Central memory CD8-positive, alpha-beta T cell (primary cell): Measurements from ENCODE around the gene JAK3.

Experiments used
- ATAC-seq: fragments of 150-1000 bp; cut with Tn5 transposase; replicated peaks from 2 replicates; pipeline ENCODE4 v1.10.0; 2022; ENCODE audit warnings: mild to moderate bottlenecking, moderate FRiP score, moderate number of reproducible peaks; ENCODE audit not compliant: poor library complexity, severe bottlenecking; ENCODE audit errors: extremely low read depth
- DNase-seq, 2 donors: peaks; one replicate each; pipeline ENCODE4 v3.0.0; 2021; ENCODE audit warnings: low spot score in 2 of 2
- H3K27ac Mint-ChIP-seq: one replicate; pipeline ENCODE4 v1.8.0; 2022; ENCODE audit warnings: low read depth, mild to moderate bottlenecking, moderate library complexity, mixed read lengths
- H3K27me3 Mint-ChIP-seq: one replicate; pipeline ENCODE4 v1.8.0; 2022; ENCODE audit warnings: mixed read lengths
- H3K36me3 Mint-ChIP-seq: one replicate; pipeline ENCODE4 v1.8.0; 2022; ENCODE audit warnings: mild to moderate bottlenecking, moderate library complexity, mixed read lengths; ENCODE audit not compliant: insufficient read depth
- H3K4me1 Mint-ChIP-seq: one replicate; pipeline ENCODE4 v1.8.0; 2022; ENCODE audit warnings: mixed read lengths
- H3K4me3 Mint-ChIP-seq: one replicate; pipeline ENCODE4 v1.8.0; 2022; ENCODE audit warnings: mild to moderate bottlenecking, moderate library complexity, mixed read lengths
- H3K9me3 Mint-ChIP-seq: one replicate; pipeline ENCODE4 v1.8.0; 2022; ENCODE audit warnings: mixed read lengths

Gene JAK3

GRCh38 chr19:17842663-17843291 lies 5.0 kb downstream of the JAK3 start:
- no peak for ATAC-seq
- no peak for DNase-seq
- H3K9me3 Mint-ChIP-seq: no peaks in the 10 kb centered on the region
- no peaks in the 10 kb centered on the region for H3K27me3 Mint-ChIP-seq
- H3K4me1 Mint-ChIP-seq: peaks cover 42% of the 10 kb centered on the region
- H3K27ac Mint-ChIP-seq: peak overlapping the region; percentile 94
- no peak overlapping the region for H3K4me3 Mint-ChIP-seq
- peaks cover 49% of the 10 kb centered on the region for H3K36me3 Mint-ChIP-seq

GRCh38 chr19:17841810-17842662 lies 5.7 kb downstream of the JAK3 start:
- H3K4me1 Mint-ChIP-seq: peaks cover 42% of the 10 kb centered on the region
- H3K9me3 Mint-ChIP-seq: no peaks in the 10 kb centered on the region
- no peak overlapping the region for H3K27ac Mint-ChIP-seq
- no peaks in the 10 kb centered on the region for H3K27me3 Mint-ChIP-seq
- no peak for ATAC-seq
- H3K36me3 Mint-ChIP-seq: peaks cover 54% of the 10 kb centered on the region
- no peak for DNase-seq
- no peak overlapping the region for H3K4me3 Mint-ChIP-seq

- DNase-seq: no peak
- Mint-ChIP-seq H3K27ac (peak overlapping the region; percentile 83), H3K36me3 (peaks cover 57% of the 10 kb centered on the region), H3K27me3 (no peaks in the 10 kb centered on the region), H3K4me1 (peaks cover 40% of the 10 kb centered on the region), H3K9me3 (no peaks in the 10 kb centered on the region), H3K4me3 (no peak overlapping the region)
- no peak for ATAC-seq
Measured at GRCh38 chr19:17841371-17841809, 6.4 kb downstream of the JAK3 start.

- H3K4me3 Mint-ChIP-seq: no peak overlapping the region
- H3K9me3 Mint-ChIP-seq: no peaks in the 10 kb centered on the region
- ATAC-seq: no peak
- no peaks in the 10 kb centered on the region for H3K27me3 Mint-ChIP-seq
- H3K27ac Mint-ChIP-seq: peak overlapping the region; percentile 55
- H3K36me3 Mint-ChIP-seq: peaks cover 61% of the 10 kb centered on the region
- DNase-seq: no peak
- peaks cover 40% of the 10 kb centered on the region for H3K4me1 Mint-ChIP-seq
Measured at GRCh38 chr19:17840019-17840418, 7.8 kb downstream of the JAK3 start.

GRCh38 chr19:17837972-17838371 lies 9.8 kb downstream of the JAK3 start:
- Mint-ChIP-seq H3K27me3 (no peaks in the 10 kb centered on the region), H3K9me3 (no peaks in the 10 kb centered on the region), H3K4me3 (no peak overlapping the region), H3K36me3 (peaks cover 59% of the 10 kb centered on the region), H3K27ac (no peak overlapping the region), H3K4me1 (peaks cover 23% of the 10 kb centered on the region)
- DNase-seq (no peak), ATAC-seq (no peak)

GRCh38 chr19:17836530-17836929 lies 11.3 kb downstream of the JAK3 start:
- no peak overlapping the region for H3K4me3 Mint-ChIP-seq
- DNase-seq (no peak), ATAC-seq (no peak)
- H3K36me3 Mint-ChIP-seq: peaks cover 64% of the 10 kb centered on the region
- H3K4me1 Mint-ChIP-seq: peaks cover 23% of the 10 kb centered on the region
- peak overlapping the region; percentile 79 for H3K27ac Mint-ChIP-seq
- no peaks in the 10 kb centered on the region for H3K27me3 Mint-ChIP-seq
- H3K9me3 Mint-ChIP-seq: no peaks in the 10 kb centered on the region

GRCh38 chr19:17835182-17836006 lies 12.4 kb downstream of the JAK3 start:
- Mint-ChIP-seq H3K27ac (peak overlapping the region; percentile 79), H3K4me3 (no peak overlapping the region), H3K36me3 (peaks cover 64% of the 10 kb centered on the region), H3K9me3 (no peaks in the 10 kb centered on the region), H3K4me1 (peaks cover 19% of the 10 kb centered on the region), H3K27me3 (no peaks in the 10 kb centered on the region)
- DNase-seq (no peak), ATAC-seq (no peak)

GRCh38 chr19:17834350-17835181 lies 13.2 kb downstream of the JAK3 start:
- ATAC-seq (no peak), DNase-seq (no peak)
- H3K27me3 Mint-ChIP-seq: no peaks in the 10 kb centered on the region
- peaks cover 23% of the 10 kb centered on the region for H3K4me1 Mint-ChIP-seq
- no peak overlapping the region for H3K27ac Mint-ChIP-seq
- peaks cover 60% of the 10 kb centered on the region for H3K36me3 Mint-ChIP-seq
- H3K9me3 Mint-ChIP-seq: no peaks in the 10 kb centered on the region
- H3K4me3 Mint-ChIP-seq: no peak overlapping the region

GRCh38 chr19:17832443-17833208 lies 15.2 kb downstream of the JAK3 start:
- H3K27ac Mint-ChIP-seq: no peak overlapping the region
- no peaks in the 10 kb centered on the region for H3K9me3 Mint-ChIP-seq
- no peak overlapping the region for H3K4me3 Mint-ChIP-seq
- H3K27me3 Mint-ChIP-seq: no peaks in the 10 kb centered on the region
- peaks cover 53% of the 10 kb centered on the region for H3K36me3 Mint-ChIP-seq
- ATAC-seq: no peak
- DNase-seq: no peak
- H3K4me1 Mint-ChIP-seq: peaks cover 25% of the 10 kb centered on the region

GRCh38 chr19:17831419-17831888 lies 16.3 kb downstream of the JAK3 start:
- ATAC-seq (no peak), DNase-seq (no peak)
- Mint-ChIP-seq H3K9me3 (no peaks in the 10 kb centered on the region), H3K27me3 (no peaks in the 10 kb centered on the region), H3K27ac (no peak overlapping the region), H3K36me3 (peaks cover 45% of the 10 kb centered on the region), H3K4me3 (no peak overlapping the region), H3K4me1 (peaks cover 24% of the 10 kb centered on the region)

- DNase-seq (no peak), ATAC-seq (peak; percentile 43)
- peaks cover 19% of the 10 kb centered on the region for H3K4me1 Mint-ChIP-seq
- H3K27ac Mint-ChIP-seq: peak overlapping the region; percentile 62
- H3K36me3 Mint-ChIP-seq: peaks cover 40% of the 10 kb centered on the region
- no peaks in the 10 kb centered on the region for H3K27me3 Mint-ChIP-seq
- H3K4me3 Mint-ChIP-seq: no peak overlapping the region
- no peaks in the 10 kb centered on the region for H3K9me3 Mint-ChIP-seq
Measured at GRCh38 chr19:17830567-17831418, 17.0 kb downstream of the JAK3 start.
